PFSK-1 (cell line): ENCODE measurements around the gene ATN1.

ENCODE experiments used
- FOXP2 ChIP-seq: optimal IDR thresholded peaks from 2 replicates; pipeline ENCODE3; 2011; ENCODE audit warnings: borderline replicate concordance, control low read depth, inconsistent platforms; ENCODE audit not compliant: insufficient read depth; ENCODE audit errors: extremely low read length, extremely low read depth
- POLR2AphosphoS5 ChIP-seq: IDR thresholded peaks from 2 replicates; pipeline ENCODE4 v1.6.1; 2012; ENCODE audit warnings: low read depth, mild to moderate bottlenecking, control low read depth, low read length, moderate library complexity
- REST ChIP-seq, 2 experiments: IDR thresholded peaks; 2 replicates each; pipeline versions ENCODE4 v1.6.1 to v1.8.0; 2011 to 2012; ENCODE audit warnings: low read depth in 2 of 2, low read length in 2 of 2, control low read depth in 1 of 2, inconsistent platforms in 1 of 2, mild to moderate bottlenecking in 1 of 2, moderate library complexity in 1 of 2; ENCODE audit not compliant: insufficient read depth in 1 of 2
- SIN3A ChIP-seq: IDR thresholded peaks from 2 replicates; pipeline ENCODE4 v1.6.1; 2012; ENCODE audit warnings: mild to moderate bottlenecking, low read length, moderate library complexity, borderline replicate concordance; ENCODE audit not compliant: insufficient read depth
- TAF1 ChIP-seq: IDR thresholded peaks from 2 replicates; pipeline ENCODE4 v1.6.1; 2012; ENCODE audit warnings: low read length, control low read depth, borderline replicate concordance; ENCODE audit not compliant: insufficient read depth

ATN1 gene

GRCh38 chr12:6917491-6918231, 10.1 kb upstream of the ATN1 start:
- TF ChIP-seq POLR2AphosphoS5 (no peak), REST (IDR thresholded peaks at IDR 0.05; ENCODE audit: insufficient read depth in 1 of 2, low read depth in 2 of 2, low read length in 2 of 2) (no peak), FOXP2 (no peak), TAF1 (no peak), SIN3A (no peak)

- TF ChIP-seq POLR2AphosphoS5 = no peak
- no peak for TF ChIP-seq FOXP2
- no peak for TF ChIP-seq REST (IDR thresholded peaks at IDR 0.05; ENCODE audit: insufficient read depth in 1 of 2, low read depth in 2 of 2, low read length in 2 of 2)
- no peak for TF ChIP-seq TAF1
- TF ChIP-seq SIN3A = no peak
Measured at GRCh38 chr12:6919588-6919987, 8.2 kb upstream of the ATN1 start.

- TF ChIP-seq TAF1 (no peak), SIN3A (no peak), REST (IDR thresholded peaks at IDR 0.05; ENCODE audit: insufficient read depth in 1 of 2, low read depth in 2 of 2, low read length in 2 of 2) (no peak), POLR2AphosphoS5 (no peak), FOXP2 (no peak)
Measured at GRCh38 chr12:6921539-6921938, 6.2 kb upstream of the ATN1 start.

GRCh38 chr12:6921996-6922946, 5.5 kb upstream of the ATN1 start:
- no peak for TF ChIP-seq TAF1
- TF ChIP-seq POLR2AphosphoS5 = no peak
- no peak for TF ChIP-seq FOXP2
- TF ChIP-seq SIN3A = no peak
- TF ChIP-seq REST (IDR thresholded peaks at IDR 0.05; ENCODE audit: insufficient read depth in 1 of 2, low read depth in 2 of 2, low read length in 2 of 2) = no peak
